HEK293 (cell line): ENCODE results near the gene CREB5.

Experiments used
- CTCF ChIA-PET: fragments of 350-600 bp; formaldehyde crosslinking; extraction: SDS; loops from one replicate; lab custom pipeline; 2021; ENCODE audit warnings: antibody characterized with exemption; lab: Yijun Ruan, JAX
- POLR2A ChIA-PET: fragments of 300-600 bp; formaldehyde crosslinking; extraction: SDS; loops from one replicate; lab custom pipeline; 2020; ENCODE audit warnings: antibody characterized with exemption, inconsistent platforms; lab: Yijun Ruan, JAX
- H3K27ac ChIP-seq: fragments of 200-500 bp; sonication (Bioruptor generic); 2 replicates; pipeline ENCODE4 v1.5.1; 2014; ENCODE audit warnings: low read depth, low read length, control low read depth, inconsistent platforms; ENCODE audit errors: extremely low read depth
- H3K36me3 ChIP-seq, 2 experiments: fragments of 200-500 bp in 1 of 2; sonication (Bioruptor generic) in 1 of 2; 1 replicate in 1 of 2; 2 replicates in 1 of 2; pipeline ENCODE4 v1.5.1; 2014 to 2017; ENCODE audit warnings: inconsistent platforms in 2 of 2, low read length in 2 of 2; ENCODE audit not compliant: control insufficient read depth in 2 of 2, insufficient read depth in 1 of 2
- H3K4me1 ChIP-seq: fragments of 200-500 bp; sonication (Bioruptor generic); 2 replicates; pipeline ENCODE4 v1.5.1; 2014; ENCODE audit warnings: mild to moderate bottlenecking, low read length, inconsistent platforms; ENCODE audit not compliant: control insufficient read depth, insufficient read depth
- H3K4me3 ChIP-seq: 2 replicates; pipeline ENCODE4 v1.5.1; 2011; ENCODE audit warnings: low read depth, mild to moderate bottlenecking, control low read depth, low read length, moderate library complexity
- H3K9me3 ChIP-seq: fragments of 200-500 bp; sonication (Bioruptor generic); 2 replicates; pipeline ENCODE4 v1.5.1; 2014; ENCODE audit warnings: low read depth, low read length, inconsistent platforms; ENCODE audit not compliant: control insufficient read depth, insufficient read depth
- KLF9 ChIP-seq: fragments of 450-650 bp; formaldehyde crosslinking; IDR thresholded peaks from 2 replicates; pipeline ENCODE4 v1.5.1; 2016; ENCODE audit warnings: missing biosample characterization, missing genetic modification characterization, low read depth
- YY2 ChIP-seq: fragments of 450-650 bp; formaldehyde crosslinking; IDR thresholded peaks from 2 replicates; pipeline ENCODE4 v1.5.1; 2016; ENCODE audit warnings: missing biosample characterization, missing genetic modification characterization
- ZBTB48 ChIP-seq: fragments of 450-650 bp; formaldehyde crosslinking; IDR thresholded peaks from 2 replicates; pipeline ENCODE4 v1.5.1; 2016; ENCODE audit warnings: missing biosample characterization, missing genetic modification characterization
- ZFP3 ChIP-seq: fragments of 450-650 bp; formaldehyde crosslinking; IDR thresholded peaks from 2 replicates; pipeline ENCODE4 v1.5.1; 2016; ENCODE audit warnings: low read depth, missing biosample characterization, missing genetic modification characterization
- ZNF2 ChIP-seq: fragments of 450-650 bp; formaldehyde crosslinking; IDR thresholded peaks from 2 replicates; pipeline ENCODE4 v1.5.1; 2016; ENCODE audit warnings: missing biosample characterization, missing genetic modification characterization
- ZNF280D ChIP-seq: fragments of 450-650 bp; formaldehyde crosslinking; IDR thresholded peaks from 2 replicates; pipeline ENCODE4 v1.5.1; 2016; ENCODE audit warnings: missing biosample characterization, missing genetic modification characterization
- ZNF350 ChIP-seq: fragments of 450-650 bp; formaldehyde crosslinking; IDR thresholded peaks from 2 replicates; pipeline ENCODE4 v1.5.0; 2017; ENCODE audit warnings: missing biosample characterization, mild to moderate bottlenecking, missing genetic modification characterization
- ZNF501 ChIP-seq: fragments of 450-650 bp; formaldehyde crosslinking; IDR thresholded peaks from 2 replicates; pipeline ENCODE4 v1.5.1; 2016; ENCODE audit warnings: missing biosample characterization, missing genetic modification characterization
- ZNF843 ChIP-seq: fragments of 450-650 bp; formaldehyde crosslinking; IDR thresholded peaks from 2 replicates; pipeline ENCODE4 v1.5.1; 2016; ENCODE audit warnings: missing biosample characterization, missing genetic modification characterization
- TF ChIP-seq, protein P1 (sequence below): fragments of 450-650 bp; formaldehyde crosslinking; IDR thresholded peaks from 2 replicates; pipeline ENCODE4 v1.5.1; 2016; ENCODE audit warnings: missing biosample characterization, missing genetic modification characterization, borderline replicate concordance
- TF ChIP-seq, protein P2 (sequence below): fragments of 450-650 bp; formaldehyde crosslinking; IDR thresholded peaks from 2 replicates; pipeline ENCODE4 v1.5.1; 2017; ENCODE audit warnings: missing biosample characterization, missing genetic modification characterization
- TF ChIP-seq, protein P3 (sequence below): IDR thresholded peaks from 2 replicates; pipeline ENCODE4 v1.6.1; 2011; ENCODE audit warnings: mild to moderate bottlenecking, low read depth, low read length, borderline replicate concordance
- TF ChIP-seq, protein P4 (sequence below): fragments of 450-650 bp; formaldehyde crosslinking; IDR thresholded peaks from 2 replicates; pipeline ENCODE4 v1.5.1; 2016; ENCODE audit warnings: missing biosample characterization, missing genetic modification characterization

The CREB5 gene

DNA sequence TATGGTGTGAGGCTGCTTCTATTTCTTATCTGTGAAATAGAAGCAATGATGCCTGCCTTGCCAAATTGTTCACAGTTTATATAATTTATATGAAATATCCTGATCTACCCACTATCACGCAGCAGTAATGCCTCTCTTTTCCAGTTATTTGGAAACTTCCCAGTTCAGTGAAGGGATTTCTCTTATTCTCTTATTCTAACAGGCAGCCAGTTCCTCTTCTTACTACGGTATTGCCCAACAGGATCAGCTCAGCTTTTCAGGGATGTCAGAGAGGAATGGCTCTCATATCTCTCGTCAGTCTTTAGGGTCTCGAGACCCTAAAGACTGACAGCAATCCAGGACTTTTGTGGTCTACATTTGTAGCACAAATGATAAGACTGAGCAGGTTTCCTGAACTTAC lies 215.6 kb downstream of the CREB5 start:
- Histone ChIP-seq H3K4me3 (no peak overlapping the region), H3K4me1 (peaks cover 11% of the 10 kb centered on the region; the same call in 1 of the 2 replicates), H3K27ac (no peak overlapping the region), H3K9me3 (no peaks in the 10 kb centered on the region), H3K36me3 (no peaks in the 10 kb centered on the region)
- POLR2A ChIA-PET: no interaction called here
- TF ChIP-seq ZFP3 (no peak), ZNF350 (tag by site-specific recombination) (no peak), ZNF843 (tag by site-specific recombination) (no peak), YY2 (tag by site-specific recombination) (no peak), ZNF2 (no peak), ZNF501 (tag by site-specific recombination) (no peak), KLF9 (tag by site-specific recombination) (no peak), ZNF280D (tag by site-specific recombination) (no peak)
- TF ChIP-seq, protein P1, sequence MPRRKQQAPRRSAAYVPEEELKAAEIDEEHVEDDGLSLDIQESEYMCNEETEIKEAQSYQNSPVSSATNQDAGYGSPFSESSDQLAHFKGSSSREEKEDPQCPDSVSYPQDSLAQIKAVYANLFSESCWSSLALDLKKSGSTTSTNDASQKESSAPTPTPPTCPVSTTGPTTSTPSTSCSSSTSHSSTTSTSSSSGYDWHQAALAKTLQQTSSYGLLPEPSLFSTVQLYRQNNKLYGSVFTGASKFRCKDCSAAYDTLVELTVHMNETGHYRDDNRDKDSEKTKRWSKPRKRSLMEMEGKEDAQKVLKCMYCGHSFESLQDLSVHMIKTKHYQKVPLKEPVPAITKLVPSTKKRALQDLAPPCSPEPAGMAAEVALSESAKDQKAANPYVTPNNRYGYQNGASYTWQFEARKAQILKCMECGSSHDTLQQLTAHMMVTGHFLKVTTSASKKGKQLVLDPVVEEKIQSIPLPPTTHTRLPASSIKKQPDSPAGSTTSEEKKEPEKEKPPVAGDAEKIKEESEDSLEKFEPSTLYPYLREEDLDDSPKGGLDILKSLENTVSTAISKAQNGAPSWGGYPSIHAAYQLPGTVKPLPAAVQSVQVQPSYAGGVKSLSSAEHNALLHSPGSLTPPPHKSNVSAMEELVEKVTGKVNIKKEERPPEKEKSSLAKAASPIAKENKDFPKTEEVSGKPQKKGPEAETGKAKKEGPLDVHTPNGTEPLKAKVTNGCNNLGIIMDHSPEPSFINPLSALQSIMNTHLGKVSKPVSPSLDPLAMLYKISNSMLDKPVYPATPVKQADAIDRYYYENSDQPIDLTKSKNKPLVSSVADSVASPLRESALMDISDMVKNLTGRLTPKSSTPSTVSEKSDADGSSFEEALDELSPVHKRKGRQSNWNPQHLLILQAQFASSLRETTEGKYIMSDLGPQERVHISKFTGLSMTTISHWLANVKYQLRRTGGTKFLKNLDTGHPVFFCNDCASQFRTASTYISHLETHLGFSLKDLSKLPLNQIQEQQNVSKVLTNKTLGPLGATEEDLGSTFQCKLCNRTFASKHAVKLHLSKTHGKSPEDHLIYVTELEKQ: no peak
- TF ChIP-seq, protein P2, sequence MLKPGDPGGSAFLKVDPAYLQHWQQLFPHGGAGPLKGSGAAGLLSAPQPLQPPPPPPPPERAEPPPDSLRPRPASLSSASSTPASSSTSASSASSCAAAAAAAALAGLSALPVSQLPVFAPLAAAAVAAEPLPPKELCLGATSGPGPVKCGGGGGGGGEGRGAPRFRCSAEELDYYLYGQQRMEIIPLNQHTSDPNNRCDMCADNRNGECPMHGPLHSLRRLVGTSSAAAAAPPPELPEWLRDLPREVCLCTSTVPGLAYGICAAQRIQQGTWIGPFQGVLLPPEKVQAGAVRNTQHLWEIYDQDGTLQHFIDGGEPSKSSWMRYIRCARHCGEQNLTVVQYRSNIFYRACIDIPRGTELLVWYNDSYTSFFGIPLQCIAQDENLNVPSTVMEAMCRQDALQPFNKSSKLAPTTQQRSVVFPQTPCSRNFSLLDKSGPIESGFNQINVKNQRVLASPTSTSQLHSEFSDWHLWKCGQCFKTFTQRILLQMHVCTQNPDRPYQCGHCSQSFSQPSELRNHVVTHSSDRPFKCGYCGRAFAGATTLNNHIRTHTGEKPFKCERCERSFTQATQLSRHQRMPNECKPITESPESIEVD (tag by site-specific recombination): no peak
- CTCF ChIA-PET: interaction anchor here (0.7 to 2.1 kb wide), 7 partner anchors 9 to 667 kb away, joined by 3 to 11 read pairs (median 4); no protein-coding TSS in a partner anchor

- ChIA-PET POLR2A (no interaction called here), CTCF (interaction anchor here (0.7 to 1.5 kb wide), 2 partner anchors 211 to 239 kb away, joined by 3 to 4 read pairs; no protein-coding TSS in a partner anchor)
- no peak overlapping the region for H3K27ac ChIP-seq
- H3K9me3 ChIP-seq: no peaks in the 10 kb centered on the region
- no peak overlapping the region for H3K4me3 ChIP-seq
- peaks cover 9% of the 10 kb centered on the region; the same call in 1 of the 2 replicates for H3K4me1 ChIP-seq
- no peaks in the 10 kb centered on the region for H3K36me3 ChIP-seq
- TF ChIP-seq, protein P3, sequence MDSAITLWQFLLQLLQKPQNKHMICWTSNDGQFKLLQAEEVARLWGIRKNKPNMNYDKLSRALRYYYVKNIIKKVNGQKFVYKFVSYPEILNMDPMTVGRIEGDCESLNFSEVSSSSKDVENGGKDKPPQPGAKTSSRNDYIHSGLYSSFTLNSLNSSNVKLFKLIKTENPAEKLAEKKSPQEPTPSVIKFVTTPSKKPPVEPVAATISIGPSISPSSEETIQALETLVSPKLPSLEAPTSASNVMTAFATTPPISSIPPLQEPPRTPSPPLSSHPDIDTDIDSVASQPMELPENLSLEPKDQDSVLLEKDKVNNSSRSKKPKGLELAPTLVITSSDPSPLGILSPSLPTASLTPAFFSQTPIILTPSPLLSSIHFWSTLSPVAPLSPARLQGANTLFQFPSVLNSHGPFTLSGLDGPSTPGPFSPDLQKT: no peak
- TF ChIP-seq, protein P4, sequence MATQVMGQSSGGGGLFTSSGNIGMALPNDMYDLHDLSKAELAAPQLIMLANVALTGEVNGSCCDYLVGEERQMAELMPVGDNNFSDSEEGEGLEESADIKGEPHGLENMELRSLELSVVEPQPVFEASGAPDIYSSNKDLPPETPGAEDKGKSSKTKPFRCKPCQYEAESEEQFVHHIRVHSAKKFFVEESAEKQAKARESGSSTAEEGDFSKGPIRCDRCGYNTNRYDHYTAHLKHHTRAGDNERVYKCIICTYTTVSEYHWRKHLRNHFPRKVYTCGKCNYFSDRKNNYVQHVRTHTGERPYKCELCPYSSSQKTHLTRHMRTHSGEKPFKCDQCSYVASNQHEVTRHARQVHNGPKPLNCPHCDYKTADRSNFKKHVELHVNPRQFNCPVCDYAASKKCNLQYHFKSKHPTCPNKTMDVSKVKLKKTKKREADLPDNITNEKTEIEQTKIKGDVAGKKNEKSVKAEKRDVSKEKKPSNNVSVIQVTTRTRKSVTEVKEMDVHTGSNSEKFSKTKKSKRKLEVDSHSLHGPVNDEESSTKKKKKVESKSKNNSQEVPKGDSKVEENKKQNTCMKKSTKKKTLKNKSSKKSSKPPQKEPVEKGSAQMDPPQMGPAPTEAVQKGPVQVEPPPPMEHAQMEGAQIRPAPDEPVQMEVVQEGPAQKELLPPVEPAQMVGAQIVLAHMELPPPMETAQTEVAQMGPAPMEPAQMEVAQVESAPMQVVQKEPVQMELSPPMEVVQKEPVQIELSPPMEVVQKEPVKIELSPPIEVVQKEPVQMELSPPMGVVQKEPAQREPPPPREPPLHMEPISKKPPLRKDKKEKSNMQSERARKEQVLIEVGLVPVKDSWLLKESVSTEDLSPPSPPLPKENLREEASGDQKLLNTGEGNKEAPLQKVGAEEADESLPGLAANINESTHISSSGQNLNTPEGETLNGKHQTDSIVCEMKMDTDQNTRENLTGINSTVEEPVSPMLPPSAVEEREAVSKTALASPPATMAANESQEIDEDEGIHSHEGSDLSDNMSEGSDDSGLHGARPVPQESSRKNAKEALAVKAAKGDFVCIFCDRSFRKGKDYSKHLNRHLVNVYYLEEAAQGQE (tag by site-specific recombination): no peak
- TF ChIP-seq ZNF280D (tag by site-specific recombination) (no peak), ZBTB48 (no peak)
Observed at GRCh38 chr7:28629216-28629842, 217.0 kb downstream of the CREB5 start.
